Astrocyte of the spinal cord (primary cell): ENCODE measurements around the gene ZNF804B.

Experiments used
- DNase-seq: peaks from one replicate; pipeline ENCODE4 v3.0.0; 2011; ENCODE audit warnings: low read depth, low spot score
- H3K4me3 ChIP-seq: 2 replicates; pipeline ENCODE4 v1.5.1; 2011; ENCODE audit warnings: low read depth, mild to moderate bottlenecking, low read length, moderate library complexity
- in situ Hi-C: cut with HindIII; loops from 2 replicates; pipeline ENCODE4 v1.10.0; 2017; ENCODE audit warnings: low sequenced_read_pairs
- TF ChIP-seq, protein P1 (sequence below): IDR thresholded peaks from 2 replicates; pipeline ENCODE4 v1.5.1; 2012; ENCODE audit warnings: low read depth, mild to moderate bottlenecking, low read length, inconsistent platforms

Gene ZNF804B

DNA sequence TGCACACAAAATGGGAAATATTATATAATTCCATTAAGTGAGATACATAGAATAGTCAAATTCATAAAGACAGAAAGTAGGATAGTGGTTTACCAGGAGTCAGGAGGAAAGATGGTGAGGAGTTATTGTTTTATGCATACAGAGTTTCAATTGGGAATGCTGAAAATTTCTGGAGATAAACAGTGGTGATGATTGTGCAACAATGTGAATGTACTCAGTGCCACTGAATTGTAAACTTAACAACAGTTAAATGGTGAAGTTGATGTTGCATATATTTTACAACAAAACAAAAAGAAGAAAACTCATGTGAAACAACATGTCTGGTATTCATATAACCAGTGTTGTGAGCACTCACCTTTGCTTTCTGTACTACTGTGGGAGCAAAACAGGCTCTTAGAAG, 204.9 kb downstream of the ZNF804B start:
- no peak overlapping the region for H3K4me3 ChIP-seq
- TF ChIP-seq, protein P1, sequence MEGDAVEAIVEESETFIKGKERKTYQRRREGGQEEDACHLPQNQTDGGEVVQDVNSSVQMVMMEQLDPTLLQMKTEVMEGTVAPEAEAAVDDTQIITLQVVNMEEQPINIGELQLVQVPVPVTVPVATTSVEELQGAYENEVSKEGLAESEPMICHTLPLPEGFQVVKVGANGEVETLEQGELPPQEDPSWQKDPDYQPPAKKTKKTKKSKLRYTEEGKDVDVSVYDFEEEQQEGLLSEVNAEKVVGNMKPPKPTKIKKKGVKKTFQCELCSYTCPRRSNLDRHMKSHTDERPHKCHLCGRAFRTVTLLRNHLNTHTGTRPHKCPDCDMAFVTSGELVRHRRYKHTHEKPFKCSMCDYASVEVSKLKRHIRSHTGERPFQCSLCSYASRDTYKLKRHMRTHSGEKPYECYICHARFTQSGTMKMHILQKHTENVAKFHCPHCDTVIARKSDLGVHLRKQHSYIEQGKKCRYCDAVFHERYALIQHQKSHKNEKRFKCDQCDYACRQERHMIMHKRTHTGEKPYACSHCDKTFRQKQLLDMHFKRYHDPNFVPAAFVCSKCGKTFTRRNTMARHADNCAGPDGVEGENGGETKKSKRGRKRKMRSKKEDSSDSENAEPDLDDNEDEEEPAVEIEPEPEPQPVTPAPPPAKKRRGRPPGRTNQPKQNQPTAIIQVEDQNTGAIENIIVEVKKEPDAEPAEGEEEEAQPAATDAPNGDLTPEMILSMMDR, result no peak
- no peak for DNase-seq
- in situ Hi-C loops, result no loop called here

DNA sequence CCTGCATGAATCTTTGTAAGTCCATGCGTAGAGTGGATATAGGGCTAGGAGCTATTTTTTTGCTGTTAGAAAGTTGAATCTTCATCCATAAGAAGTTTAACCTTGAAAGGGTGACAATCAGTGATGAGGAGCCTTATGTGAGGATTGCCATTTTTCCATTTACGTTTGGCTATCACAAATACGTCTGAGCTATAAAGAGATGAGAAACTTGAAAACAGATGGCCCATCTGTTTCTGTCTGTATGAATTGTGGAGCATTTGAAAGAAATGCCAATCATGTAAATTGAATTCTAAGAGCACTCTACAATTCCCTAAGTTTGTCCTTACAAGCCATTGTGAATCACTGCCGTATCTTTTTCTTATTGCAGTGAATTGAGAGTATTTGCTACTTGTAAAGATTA, 205.9 kb downstream of the ZNF804B start:
- no peak for DNase-seq
- TF ChIP-seq, protein P1, result no peak
- in situ Hi-C loops, result no loop called here
- H3K4me3 ChIP-seq, result no peak overlapping the region

DNA sequence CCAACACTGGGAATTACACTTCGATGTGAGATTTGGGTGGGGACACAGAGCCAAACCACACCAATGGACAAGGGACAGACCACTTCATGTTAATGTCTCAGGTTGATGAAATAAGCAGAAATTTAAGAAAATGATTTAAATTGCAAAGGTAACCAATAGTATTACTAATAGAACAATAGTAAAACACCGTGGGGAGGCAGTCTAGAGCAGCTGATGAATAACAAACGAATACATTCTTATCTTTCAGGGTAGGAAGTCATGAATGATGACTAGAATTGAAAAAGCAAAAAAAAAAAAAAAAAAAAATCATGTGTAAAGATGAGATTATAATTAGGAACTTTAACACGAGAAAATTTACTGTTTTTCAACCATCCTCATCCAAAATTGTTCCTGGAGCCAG, 207.9 kb downstream of the ZNF804B start:
- H3K4me3 ChIP-seq, result no peak overlapping the region
- no peak for DNase-seq
- TF ChIP-seq, protein P1, result no peak
- in situ Hi-C loops, result no loop called here

DNA sequence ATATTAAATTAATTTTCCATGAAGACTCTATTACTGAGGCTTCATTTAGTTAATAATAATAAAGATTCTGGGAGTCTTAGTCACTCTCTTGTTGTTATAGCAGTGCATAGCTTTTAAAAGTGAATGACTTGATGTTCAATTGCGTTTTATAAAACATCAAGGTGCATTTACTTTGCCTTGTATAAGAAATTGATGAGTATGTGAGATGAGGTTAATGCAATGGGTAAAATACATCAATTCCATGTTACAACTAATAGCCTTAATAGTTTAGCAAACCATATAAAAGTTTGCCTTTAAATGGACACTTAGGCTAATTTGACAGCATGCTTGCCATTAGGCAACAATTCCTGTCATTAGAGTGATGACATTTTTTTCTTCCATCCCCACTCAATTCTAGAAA, 209.7 kb downstream of the ZNF804B start:
- DNase-seq, result no peak
- no peak overlapping the region for H3K4me3 ChIP-seq
- in situ Hi-C loops, result no loop called here
- TF ChIP-seq, protein P1, result no peak

DNA sequence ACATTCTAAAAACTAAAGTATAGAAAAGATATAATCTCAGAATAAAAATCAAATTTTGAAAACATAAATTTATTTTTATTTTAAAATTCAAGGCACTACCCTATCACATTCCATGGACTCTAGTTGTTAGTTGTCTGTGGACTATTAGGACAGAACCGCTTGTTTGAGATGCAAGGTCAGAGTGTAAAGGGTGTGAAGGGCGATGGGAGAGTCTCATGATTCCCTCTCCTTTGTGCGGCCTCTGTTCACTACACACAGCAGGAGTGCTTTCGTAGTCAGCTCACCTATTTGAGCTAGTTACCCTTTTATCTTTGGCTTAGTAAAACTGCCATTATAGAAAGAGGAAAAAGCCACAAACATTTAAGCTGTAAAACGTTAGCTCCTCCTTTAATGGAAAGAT, 225.8 kb downstream of the ZNF804B start:
- in situ Hi-C loops, result no loop called here
- DNase-seq, result no peak
- TF ChIP-seq, protein P1, result no peak
- H3K4me3 ChIP-seq, result no peak overlapping the region

DNA sequence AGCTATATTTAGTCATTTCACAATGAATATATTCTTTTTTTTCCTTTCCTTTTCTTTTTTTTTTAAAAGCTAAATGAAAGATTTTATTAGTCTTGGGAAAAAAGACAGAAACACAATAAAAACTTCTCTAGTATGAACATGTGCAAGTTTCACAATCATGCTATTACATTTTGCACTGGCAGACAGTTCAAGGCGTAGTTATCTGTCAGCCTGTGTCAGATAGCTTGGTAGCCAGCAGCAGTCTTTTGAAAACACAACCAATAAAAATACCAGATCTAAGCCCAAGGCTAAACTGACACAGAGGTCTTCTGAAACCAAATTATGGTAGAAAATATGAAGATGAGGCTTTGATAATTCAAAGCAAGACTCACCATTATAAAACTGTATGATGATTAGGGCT, 241.8 kb downstream of the ZNF804B start:
- DNase-seq, result no peak
- TF ChIP-seq, protein P1, result no peak
- in situ Hi-C loops, result no loop called here
- H3K4me3 ChIP-seq, result no peak overlapping the region
